Tibial nerve (tissue), 4 donors: ENCODE data around the gene AHCYL2. TPM values are rescaled to one million over a fixed set of nuclear protein-coding genes. Genes with fewer than 3 reads are reported as not detected.

Source experiments
- DNase-seq, 2 donors: peaks; one replicate each; pipeline ENCODE4 v3.0.0-alpha.2; 2019; ENCODE audit warnings: low spot score in 2 of 2
- H3K27ac ChIP-seq, 4 donors: fragments of 200-600 bp; sonication (generic) in 3 of 4; one replicate each; pipeline ENCODE4 v1.5.1; 2017 to 2019; ENCODE audit warnings: mild to moderate bottlenecking in 1 of 4
- H3K27me3 ChIP-seq, 2 donors: fragments of 200-600 bp; sonication (generic) in 1 of 2; one replicate each; pipeline versions ENCODE4 v1.5.1 to v1.6.0; 2017 to 2019
- H3K36me3 ChIP-seq, 3 donors: fragments of 200-600 bp; sonication (generic); one replicate each; pipeline ENCODE4 v1.5.1; 2018 to 2019
- H3K4me1 ChIP-seq, 4 donors: fragments of 200-600 bp; sonication (generic) in 3 of 4; one replicate each; pipeline ENCODE4 v1.5.1; 2017 to 2019
- H3K4me3 ChIP-seq, 4 donors: fragments of 200-600 bp; sonication (generic) in 3 of 4; one replicate each; pipeline ENCODE4 v1.5.1; 2017 to 2019; ENCODE audit warnings: mild to moderate bottlenecking in 1 of 4, moderate library complexity in 1 of 4
- H3K9me3 ChIP-seq, 4 donors: fragments of 200-600 bp; sonication (generic) in 3 of 4; one replicate each; pipeline ENCODE4 v1.5.1; 2017 to 2019
- CTCF ChIP-seq, 5 experiments: fragments of 200-600 bp in 3 of 5; fragments of 450-650 bp in 2 of 5; sonication (generic) in 3 of 5; IDR thresholded peaks; one replicate each; pipeline ENCODE4 v1.5.1; 2016 to 2019; ENCODE audit warnings: antibody characterized with exemption in 5 of 5, mild to moderate bottlenecking in 3 of 5, moderate library complexity in 2 of 5
- EP300 ChIP-seq, 2 donors: sonication (generic); formaldehyde crosslinking; IDR thresholded peaks; one replicate each; pipeline ENCODE4 v1.6.1; 2017; ENCODE audit warnings: antibody characterized with exemption in 2 of 2, mild to moderate bottlenecking in 1 of 2
- POLR2A ChIP-seq, 2 donors: fragments of 450-650 bp; IDR thresholded peaks; one replicate each; pipeline ENCODE4 v1.6.1; 2017; ENCODE audit warnings: antibody characterized with exemption in 2 of 2, mild to moderate bottlenecking in 2 of 2, moderate library complexity in 2 of 2
- WGBS, 2 donors: methylation state at CpG; one replicate each; pipeline ENCODE4 v1.1.5; 2018; 5-methylcytosine and 5-hydroxymethylcytosine counted together
- total RNA-seq, 4 donors: library from RNA; depleted of rRNA; stranded (reverse); fragments of >200 nt; gene quantifications; one replicate each; pipeline ENCODE4 v1.1.0, GENCODE V29; 2016

AHCYL2 gene
- total RNA-seq, 4 donors from 2014 or later: 21.6 to 42.9 (median 30.9) TPM

GRCh38 chr7:129273936-129274335 lies 49.1 kb downstream of the AHCYL2 start:
- Histone ChIP-seq H3K9me3 (peaks cover 0 to 10% (median 0%) of the 10 kb centered on the region in 4 donors), H3K4me1 (peaks cover 0 to 3% (median 0%) of the 10 kb centered on the region in 4 donors), H3K27ac (no peak overlapping the region), H3K36me3 (peaks cover 0 to 20% (median 0%) of the 10 kb centered on the region in 3 donors), H3K27me3 (no peaks in the 10 kb centered on the region), H3K4me3 (no peak overlapping the region)
- no peak for DNase-seq
- TF ChIP-seq POLR2A (IDR thresholded peaks at IDR 0.05) (no peak), EP300 (IDR thresholded peaks at IDR 0.05) (no peak), CTCF (IDR thresholded peaks at IDR 0.05) (no peak)

- no peak overlapping the region for H3K4me3 ChIP-seq
- no peaks in the 10 kb centered on the region for H3K4me1 ChIP-seq
- H3K27ac ChIP-seq: no peak overlapping the region
- H3K9me3 ChIP-seq: peaks cover 0 to 10% (median 0%) of the 10 kb centered on the region in 4 donors
- TF ChIP-seq EP300 (IDR thresholded peaks at IDR 0.05): no peak
- TF ChIP-seq CTCF (IDR thresholded peaks at IDR 0.05): no peak
- TF ChIP-seq POLR2A (IDR thresholded peaks at IDR 0.05): no peak
- H3K27me3 ChIP-seq: no peaks in the 10 kb centered on the region
- no peak for DNase-seq
- 60 to 89% methylated on average over 7 of the region's 7 CpGs for WGBS, 2 donors
- H3K36me3 ChIP-seq: peaks cover 0 to 20% (median 0%) of the 10 kb centered on the region in 3 donors
These were observed 52.8 kb downstream of the AHCYL2 start for GRCh38 chr7:129277629-129278028.

GRCh38 chr7:129278688-129279087 lies 53.9 kb downstream of the AHCYL2 start:
- 84 to 92% methylated on average over 2 of the region's 2 CpGs for WGBS, 2 donors
- DNase-seq: no peak

GRCh38 chr7:129279757-129280156 lies 54.9 kb downstream of the AHCYL2 start:
- Histone ChIP-seq H3K27ac (no peak overlapping the region), H3K4me3 (no peak overlapping the region), H3K27me3 (no peaks in the 10 kb centered on the region), H3K4me1 (peaks cover 0 to 10% (median 0%) of the 10 kb centered on the region in 4 donors), H3K36me3 (peaks cover 0 to 5% (median 0%) of the 10 kb centered on the region in 3 donors), H3K9me3 (no peaks in the 10 kb centered on the region)
- TF ChIP-seq POLR2A (IDR thresholded peaks at IDR 0.05): no peak
- 83 to 89% methylated on average over 3 of the region's 3 CpGs for WGBS, 2 donors
- no peak for DNase-seq

More at GRCh38 chr7:129278688-129279087, 53.9 kb downstream of the AHCYL2 start:
- TF ChIP-seq CTCF (IDR thresholded peaks at IDR 0.05) (no peak), POLR2A (IDR thresholded peaks at IDR 0.05) (no peak), EP300 (IDR thresholded peaks at IDR 0.05) (no peak)
- Histone ChIP-seq H3K27ac (no peak overlapping the region), H3K4me1 (peaks cover 0 to 4% (median 0%) of the 10 kb centered on the region in 4 donors), H3K9me3 (peaks cover 0 to 7% (median 0%) of the 10 kb centered on the region in 4 donors), H3K4me3 (no peak overlapping the region), H3K36me3 (peaks cover 0 to 16% (median 0%) of the 10 kb centered on the region in 3 donors), H3K27me3 (no peaks in the 10 kb centered on the region)

GRCh38 chr7:129281163-129281562 lies 56.3 kb downstream of the AHCYL2 start:
- Histone ChIP-seq H3K4me3 (no peak overlapping the region), H3K4me1 (peaks cover 0 to 22% (median 0%) of the 10 kb centered on the region in 4 donors), H3K9me3 (no peaks in the 10 kb centered on the region), H3K27ac (no peak overlapping the region), H3K27me3 (no peaks in the 10 kb centered on the region), H3K36me3 (peaks cover 0 to 3% (median 0%) of the 10 kb centered on the region in 3 donors)
- no peak for TF ChIP-seq POLR2A (IDR thresholded peaks at IDR 0.05)
- TF ChIP-seq CTCF (IDR thresholded peaks at IDR 0.05): no peak
- TF ChIP-seq EP300 (IDR thresholded peaks at IDR 0.05): no peak
- 100% methylated on average over 1 of the region's 1 CpG for WGBS, 2 donors
- no peak for DNase-seq

GRCh38 chr7:129282865-129283264 lies 58.0 kb downstream of the AHCYL2 start:
- no peaks in the 10 kb centered on the region for H3K36me3 ChIP-seq
- H3K27me3 ChIP-seq: no peaks in the 10 kb centered on the region
- WGBS, 2 donors: 76 to 85% methylated on average over 5 of the region's 5 CpGs
- no peak for DNase-seq
- no peak overlapping the region for H3K4me3 ChIP-seq
- TF ChIP-seq POLR2A (IDR thresholded peaks at IDR 0.05): no peak
- no peak for TF ChIP-seq CTCF (IDR thresholded peaks at IDR 0.05)
- no peak for TF ChIP-seq EP300 (IDR thresholded peaks at IDR 0.05)
- no peak overlapping the region for H3K27ac ChIP-seq
- H3K4me1 ChIP-seq: peaks cover 0 to 22% (median 0%) of the 10 kb centered on the region in 4 donors
- no peaks in the 10 kb centered on the region for H3K9me3 ChIP-seq
